Measurements from ENCODE around the gene SMIM32. TPM values are rescaled to one million over a fixed set of nuclear protein-coding genes. Genes with fewer than 3 reads are reported as not detected.

Gene SMIM32
- total RNA-seq, 4 donors from 2014 or later = not detected

- TF ChIP-seq CTCF (IDR thresholded peaks at IDR 0.05; ENCODE audit: low read depth) = no peak
Observed at GRCh38 chr5:136200761-136201160, 7.8 kb upstream of the SMIM32 start.

GRCh38 chr5:136200130-136200529, 7.2 kb upstream of the SMIM32 start:
- no peak for TF ChIP-seq CTCF (IDR thresholded peaks at IDR 0.05; ENCODE audit: low read depth)

GRCh38 chr5:136199408-136199807, 6.4 kb upstream of the SMIM32 start:
- TF ChIP-seq CTCF (IDR thresholded peaks at IDR 0.05; ENCODE audit: low read depth) = no peak

- TF ChIP-seq CTCF (IDR thresholded peaks at IDR 0.05; ENCODE audit: low read depth) = no peak
Observed at GRCh38 chr5:136198453-136198852, 5.5 kb upstream of the SMIM32 start.

GRCh38 chr5:136197462-136198142, 4.6 kb upstream of the SMIM32 start:
- no peak for TF ChIP-seq CTCF (IDR thresholded peaks at IDR 0.05; ENCODE audit: low read depth)

GRCh38 chr5:136195971-136196820, 3.2 kb upstream of the SMIM32 start:
- TF ChIP-seq CTCF (IDR thresholded peaks at IDR 0.05; ENCODE audit: low read depth) = no peak

- TF ChIP-seq CTCF (IDR thresholded peaks at IDR 0.05; ENCODE audit: low read depth) = no peak
Observed at GRCh38 chr5:136194576-136194975, 1.6 kb upstream of the SMIM32 start.
